MM.1S (cell line): ENCODE results near the gene FRMPD2.

Experiments used
- EZH2 ChIP-seq: fragments of 300-600 bp; sonication (generic); optimal IDR thresholded peaks from 2 replicates; pipeline ENCODE3; 2017; ENCODE audit warnings: low read depth, mild to moderate bottlenecking, antibody characterized with exemption, low read length, mixed read lengths
- TF ChIP-seq, protein P1 (sequence below): fragments of 300-600 bp; sonication (generic); IDR thresholded peaks from 2 replicates; pipeline ENCODE4 v1.5.1; 2016; ENCODE audit warnings: antibody characterized with exemption, low read length, mixed read lengths

DNA sequence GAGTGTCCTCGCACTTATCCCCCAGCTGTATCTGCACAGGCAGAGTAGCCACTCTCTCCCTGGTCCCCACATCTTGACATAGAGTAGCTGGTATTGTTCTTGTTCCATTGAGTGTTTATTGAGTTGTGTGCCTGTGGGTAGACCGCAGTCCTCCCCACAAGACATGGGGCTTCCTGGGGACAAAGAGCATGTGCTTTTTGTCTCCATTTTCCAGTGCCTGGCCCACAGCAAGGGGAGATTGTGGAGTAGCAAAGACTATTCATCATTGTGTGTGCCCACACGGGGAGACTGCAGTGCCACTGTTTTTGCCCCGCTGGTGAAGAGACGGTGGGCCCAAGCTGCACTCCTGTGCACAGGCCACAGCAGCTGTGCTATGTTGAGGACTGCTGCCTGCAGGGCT is 63.5 kb downstream of the FRMPD2 start:
- TF ChIP-seq, protein P1, sequence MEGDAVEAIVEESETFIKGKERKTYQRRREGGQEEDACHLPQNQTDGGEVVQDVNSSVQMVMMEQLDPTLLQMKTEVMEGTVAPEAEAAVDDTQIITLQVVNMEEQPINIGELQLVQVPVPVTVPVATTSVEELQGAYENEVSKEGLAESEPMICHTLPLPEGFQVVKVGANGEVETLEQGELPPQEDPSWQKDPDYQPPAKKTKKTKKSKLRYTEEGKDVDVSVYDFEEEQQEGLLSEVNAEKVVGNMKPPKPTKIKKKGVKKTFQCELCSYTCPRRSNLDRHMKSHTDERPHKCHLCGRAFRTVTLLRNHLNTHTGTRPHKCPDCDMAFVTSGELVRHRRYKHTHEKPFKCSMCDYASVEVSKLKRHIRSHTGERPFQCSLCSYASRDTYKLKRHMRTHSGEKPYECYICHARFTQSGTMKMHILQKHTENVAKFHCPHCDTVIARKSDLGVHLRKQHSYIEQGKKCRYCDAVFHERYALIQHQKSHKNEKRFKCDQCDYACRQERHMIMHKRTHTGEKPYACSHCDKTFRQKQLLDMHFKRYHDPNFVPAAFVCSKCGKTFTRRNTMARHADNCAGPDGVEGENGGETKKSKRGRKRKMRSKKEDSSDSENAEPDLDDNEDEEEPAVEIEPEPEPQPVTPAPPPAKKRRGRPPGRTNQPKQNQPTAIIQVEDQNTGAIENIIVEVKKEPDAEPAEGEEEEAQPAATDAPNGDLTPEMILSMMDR, result no peak
- no peak for TF ChIP-seq EZH2
